Nephron progenitor cell (in vitro differentiated cells): ENCODE measurements around the gene TRIM62.

Experiments used
- DNase-seq: peaks from one replicate; pipeline ENCODE4 v3.0.0; 2021
- H3K27ac Mint-ChIP-seq: 2 replicates; pipeline ENCODE4 v1.8.0; 2021; ENCODE audit warnings: mild to moderate bottlenecking, moderate library complexity, mixed read lengths
- H3K27me3 Mint-ChIP-seq: 2 replicates; pipeline ENCODE4 v1.8.0; 2021; ENCODE audit warnings: mild to moderate bottlenecking, low read depth, mixed read lengths; ENCODE audit not compliant: poor library complexity
- H3K36me3 Mint-ChIP-seq: 2 replicates; pipeline ENCODE4 v1.8.0; 2021; ENCODE audit warnings: low read depth, mixed read lengths
- H3K4me1 Mint-ChIP-seq: 2 replicates; pipeline ENCODE4 v1.8.0; 2021; ENCODE audit warnings: mixed read lengths
- H3K4me3 Mint-ChIP-seq: 2 replicates; pipeline ENCODE4 v1.8.0; 2021; ENCODE audit warnings: mild to moderate bottlenecking, moderate library complexity, mixed read lengths
- H3K9me3 Mint-ChIP-seq: 2 replicates; pipeline ENCODE4 v1.8.0; 2021; ENCODE audit warnings: mild to moderate bottlenecking, moderate library complexity, mixed read lengths
- TF ChIP-seq, protein P1 (sequence below): fragments of 200-600 bp; sonication (generic); IDR thresholded peaks from 2 replicates; pipeline ENCODE4 v1.5.0; 2021; ENCODE audit warnings: antibody characterized with exemption

The TRIM62 gene

GRCh38 chr1:33195556-33195955 is 13.7 kb upstream of the TRIM62 start:
- Mint-ChIP-seq H3K4me3 (no peak overlapping the region), H3K36me3 (no peaks in the 10 kb centered on the region)

DNA sequence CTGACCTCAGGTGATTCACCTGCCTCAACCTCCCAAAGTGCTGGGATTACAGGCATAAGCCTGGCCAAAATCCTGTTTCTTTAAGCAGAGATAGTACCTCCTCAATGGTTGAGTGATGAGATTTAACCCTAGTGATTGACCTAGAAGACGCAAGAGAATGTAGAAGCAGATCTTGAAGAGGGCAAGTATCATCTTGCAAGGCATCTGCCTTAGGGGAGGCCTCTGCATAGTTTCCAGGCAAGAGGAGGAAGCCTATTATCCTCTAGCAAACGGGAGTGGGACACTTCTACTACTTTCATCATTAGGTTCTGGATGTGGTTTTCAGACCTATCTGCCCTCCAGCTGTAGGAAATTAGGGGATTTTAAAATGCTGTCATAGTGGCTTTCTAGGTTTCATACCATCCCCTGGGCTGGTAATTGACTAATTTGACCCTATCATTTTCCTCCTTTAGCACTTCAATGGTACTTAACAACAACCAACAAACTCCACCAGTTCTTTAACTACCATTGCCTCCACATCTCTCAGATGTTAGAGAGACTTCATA is 10.0 kb upstream of the TRIM62 start:
- Mint-ChIP-seq H3K4me3 (no peak overlapping the region), H3K4me1 (no peaks in the 10 kb centered on the region)
- TF ChIP-seq, protein P1, sequence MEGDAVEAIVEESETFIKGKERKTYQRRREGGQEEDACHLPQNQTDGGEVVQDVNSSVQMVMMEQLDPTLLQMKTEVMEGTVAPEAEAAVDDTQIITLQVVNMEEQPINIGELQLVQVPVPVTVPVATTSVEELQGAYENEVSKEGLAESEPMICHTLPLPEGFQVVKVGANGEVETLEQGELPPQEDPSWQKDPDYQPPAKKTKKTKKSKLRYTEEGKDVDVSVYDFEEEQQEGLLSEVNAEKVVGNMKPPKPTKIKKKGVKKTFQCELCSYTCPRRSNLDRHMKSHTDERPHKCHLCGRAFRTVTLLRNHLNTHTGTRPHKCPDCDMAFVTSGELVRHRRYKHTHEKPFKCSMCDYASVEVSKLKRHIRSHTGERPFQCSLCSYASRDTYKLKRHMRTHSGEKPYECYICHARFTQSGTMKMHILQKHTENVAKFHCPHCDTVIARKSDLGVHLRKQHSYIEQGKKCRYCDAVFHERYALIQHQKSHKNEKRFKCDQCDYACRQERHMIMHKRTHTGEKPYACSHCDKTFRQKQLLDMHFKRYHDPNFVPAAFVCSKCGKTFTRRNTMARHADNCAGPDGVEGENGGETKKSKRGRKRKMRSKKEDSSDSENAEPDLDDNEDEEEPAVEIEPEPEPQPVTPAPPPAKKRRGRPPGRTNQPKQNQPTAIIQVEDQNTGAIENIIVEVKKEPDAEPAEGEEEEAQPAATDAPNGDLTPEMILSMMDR, result no peak

More at GRCh38 chr1:33195556-33195955, 13.7 kb upstream of the TRIM62 start:
- Mint-ChIP-seq H3K4me1 (peaks cover 4% of the 10 kb centered on the region), H3K9me3 (peaks cover 17% of the 10 kb centered on the region), H3K27me3 (peaks cover 65% of the 10 kb centered on the region), H3K27ac (no peak overlapping the region)
- TF ChIP-seq, protein P1, result no peak
- DNase-seq, result no peak

GRCh38 chr1:33190701-33191100 is 8.9 kb upstream of the TRIM62 start:
- TF ChIP-seq, protein P1, result no peak
- Mint-ChIP-seq H3K4me1 (no peaks in the 10 kb centered on the region), H3K27me3 (peaks cover 35% of the 10 kb centered on the region), H3K36me3 (no peaks in the 10 kb centered on the region), H3K4me3 (no peak overlapping the region), H3K27ac (no peak overlapping the region), H3K9me3 (peaks cover 4% of the 10 kb centered on the region)
- no peak for DNase-seq

More for the DNA sequence above, 10.0 kb upstream of the TRIM62 start:
- H3K36me3 Mint-ChIP-seq, result no peaks in the 10 kb centered on the region
- H3K27ac Mint-ChIP-seq, result no peak overlapping the region
- H3K9me3 Mint-ChIP-seq, result peaks cover 4% of the 10 kb centered on the region
- no peak for DNase-seq
- peaks cover 35% of the 10 kb centered on the region for H3K27me3 Mint-ChIP-seq

- peaks cover 3% of the 10 kb centered on the region for H3K4me1 Mint-ChIP-seq
- H3K27ac Mint-ChIP-seq, result no peak overlapping the region
- TF ChIP-seq, protein P1, result no peak
- H3K4me3 Mint-ChIP-seq, result no peak overlapping the region
- no peaks in the 10 kb centered on the region for H3K36me3 Mint-ChIP-seq
- DNase-seq, result no peak
- H3K9me3 Mint-ChIP-seq, result peaks cover 4% of the 10 kb centered on the region
- peaks cover 25% of the 10 kb centered on the region for H3K27me3 Mint-ChIP-seq
Observed at GRCh38 chr1:33188572-33189275, 6.9 kb upstream of the TRIM62 start.

DNA sequence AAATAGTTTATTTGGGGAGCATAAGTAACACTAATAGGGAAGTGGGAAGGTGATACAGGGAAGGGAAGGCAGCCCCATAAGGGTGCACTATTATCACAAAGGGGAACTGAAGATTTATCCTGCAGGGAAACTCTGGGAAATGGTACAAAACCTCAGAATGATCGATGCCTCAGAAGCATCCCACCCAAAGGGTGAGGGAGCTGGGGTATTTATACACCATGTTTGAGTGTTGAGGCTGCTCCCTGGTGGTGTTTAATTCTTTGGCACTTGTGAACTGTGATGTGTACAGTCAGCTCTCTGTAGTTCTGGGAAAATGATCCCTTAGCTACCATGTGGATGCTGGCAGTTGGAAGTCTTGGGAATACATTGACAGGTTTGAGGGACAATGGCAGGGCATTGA is 5.1 kb upstream of the TRIM62 start:
- DNase-seq, result no peak
- H3K4me3 Mint-ChIP-seq, result no peak overlapping the region
- peaks cover 4% of the 10 kb centered on the region for H3K9me3 Mint-ChIP-seq
- H3K27me3 Mint-ChIP-seq, result peaks cover 15% of the 10 kb centered on the region
- TF ChIP-seq, protein P1, result no peak
- peaks cover 19% of the 10 kb centered on the region for H3K4me1 Mint-ChIP-seq
- no peaks in the 10 kb centered on the region for H3K36me3 Mint-ChIP-seq
- H3K27ac Mint-ChIP-seq, result no peak overlapping the region

- TF ChIP-seq, protein P1, result no peak
- no peak overlapping the region for H3K4me3 Mint-ChIP-seq
- H3K9me3 Mint-ChIP-seq, result no peaks in the 10 kb centered on the region
- no peak overlapping the region for H3K27ac Mint-ChIP-seq
- no peak for DNase-seq
- H3K27me3 Mint-ChIP-seq, result peaks cover 7% of the 10 kb centered on the region
- H3K4me1 Mint-ChIP-seq, result peaks cover 24% of the 10 kb centered on the region
- H3K36me3 Mint-ChIP-seq, result no peaks in the 10 kb centered on the region
Observed at GRCh38 chr1:33185541-33185940, 3.7 kb upstream of the TRIM62 start.
